Large intestine (tissue), 3 donors: ENCODE data around the gene HOXA4. TPM values are rescaled to one million over a fixed set of nuclear protein-coding genes. Genes with fewer than 3 reads are reported as not detected.

Source experiments
- DNase-seq, 2 donors: peaks; one replicate each; pipeline versions ENCODE4 v3.0.0 to v3.0.0-alpha.2; 2013
- H3K27ac ChIP-seq: one replicate; pipeline ENCODE4 v1.5.1; 2013; ENCODE audit warnings: low read length
- H3K27me3 ChIP-seq: 2 replicates; pipeline ENCODE4 v1.6.1; 2013; ENCODE audit warnings: low read length; ENCODE audit not compliant: control insufficient read depth, insufficient read depth
- H3K36me3 ChIP-seq: 2 replicates; pipeline ENCODE4 v1.6.1; 2013; ENCODE audit warnings: low read length; ENCODE audit not compliant: control insufficient read depth, insufficient read depth
- H3K4me1 ChIP-seq: one replicate; pipeline ENCODE4 v1.6.1; 2013; ENCODE audit warnings: low read length; ENCODE audit not compliant: control insufficient read depth, insufficient read depth
- H3K4me3 ChIP-seq: one replicate; pipeline ENCODE4 v1.5.1; 2013; ENCODE audit warnings: low read length
- H3K9me3 ChIP-seq: one replicate; pipeline ENCODE4 v1.6.1; 2013; ENCODE audit warnings: mild to moderate bottlenecking, low read depth, low read length, moderate library complexity; ENCODE audit not compliant: control insufficient read depth
- WGBS: methylation state at CpG from one replicate; pipeline ENCODE4 v1.1.5; 2013; ENCODE audit warnings: low lambda C conversion rate; ENCODE audit not compliant: insufficient coverage; 5-methylcytosine and 5-hydroxymethylcytosine counted together
- polyA plus RNA-seq: library from polyadenylated mRNA; unstranded; fragments of 120-200 nt; gene quantifications from one replicate; pipeline ENCODE4 v1.2.1, GENCODE V29; 2013

The HOXA4 gene
- polyA plus RNA-seq, 1 donor = 19.7 TPM

DNA sequence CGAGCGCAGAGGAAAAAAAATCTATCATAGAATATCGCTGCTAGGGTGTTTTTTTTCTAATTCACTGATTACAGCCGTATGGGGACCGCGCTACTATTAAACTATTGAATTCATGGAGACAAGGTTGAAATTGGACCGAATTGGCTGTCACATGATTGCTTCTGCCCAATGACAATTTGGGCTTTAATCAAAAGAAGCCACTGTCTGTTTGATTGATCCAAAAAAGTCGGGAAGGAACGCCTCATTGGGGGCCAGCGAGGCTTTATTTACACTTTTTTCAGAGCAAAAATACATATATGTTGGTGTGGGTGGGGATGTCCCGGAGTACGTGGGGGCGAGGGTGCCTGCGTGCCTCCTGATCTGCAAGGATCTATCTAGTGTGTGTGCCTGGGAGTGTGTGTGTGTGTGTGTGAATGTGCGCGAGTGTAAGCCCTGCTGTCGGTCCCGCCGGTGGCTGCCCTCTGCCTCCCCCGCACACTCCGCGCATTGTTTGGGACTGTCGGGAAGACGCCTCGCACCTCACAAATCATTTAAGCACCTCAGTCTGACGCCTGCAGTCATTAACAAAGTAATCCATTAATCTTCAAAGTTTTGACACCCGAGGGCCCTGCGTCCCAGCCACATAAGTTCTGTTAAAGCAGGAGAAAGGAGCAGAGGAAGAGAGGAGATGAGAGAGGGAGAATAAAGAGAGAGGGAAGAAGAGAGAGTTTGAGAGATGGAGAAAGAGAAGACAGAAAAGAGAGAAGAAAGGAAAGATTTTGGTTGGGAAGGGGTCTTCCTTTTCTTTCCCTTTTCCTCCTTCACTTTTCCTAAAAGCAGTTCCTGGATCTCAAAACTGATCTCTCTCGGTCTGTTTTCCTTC lies 27.7 kb downstream of the HOXA4 start, which contains the start of gene HOXA2:
Gene HOXA2, minus strand, starts transcription at position 103 of the 862 bp plus-strand sequence. CDS start 183 bp downstream, outside the sequence.
- Histone ChIP-seq H3K9me3 (peaks cover 5% of the 10 kb centered on the region), H3K27ac (peak within 1 kb of the TSS; percentile 80), H3K36me3 (peaks cover 16% of the 10 kb centered on the region), H3K4me1 (peaks cover 10% of the 10 kb centered on the region), H3K4me3 (peak within 1 kb of the TSS; percentile 45), H3K27me3 (peaks cover 41% of the 10 kb centered on the region)
- 34% methylated on average over 3 of the region's 29 CpGs for WGBS
- peak in 1 of 2 donors; percentile 59 for DNase-seq

GRCh38 chr7:27101957-27102580 lies 28.5 kb downstream of the HOXA4 start:
- peaks cover 48% of the 10 kb centered on the region for H3K27me3 ChIP-seq
- no CpG with 5 or more reads among the region's 39 CpGs for WGBS
- peaks cover 5% of the 10 kb centered on the region for H3K9me3 ChIP-seq
- peaks cover 16% of the 10 kb centered on the region for H3K4me1 ChIP-seq
- peak overlapping the region; percentile 45 for H3K4me3 ChIP-seq
- H3K36me3 ChIP-seq = peaks cover 12% of the 10 kb centered on the region
- H3K27ac ChIP-seq = peak overlapping the region; percentile 80
- peak in 1 of 2 donors; percentile 64 for DNase-seq

DNA sequence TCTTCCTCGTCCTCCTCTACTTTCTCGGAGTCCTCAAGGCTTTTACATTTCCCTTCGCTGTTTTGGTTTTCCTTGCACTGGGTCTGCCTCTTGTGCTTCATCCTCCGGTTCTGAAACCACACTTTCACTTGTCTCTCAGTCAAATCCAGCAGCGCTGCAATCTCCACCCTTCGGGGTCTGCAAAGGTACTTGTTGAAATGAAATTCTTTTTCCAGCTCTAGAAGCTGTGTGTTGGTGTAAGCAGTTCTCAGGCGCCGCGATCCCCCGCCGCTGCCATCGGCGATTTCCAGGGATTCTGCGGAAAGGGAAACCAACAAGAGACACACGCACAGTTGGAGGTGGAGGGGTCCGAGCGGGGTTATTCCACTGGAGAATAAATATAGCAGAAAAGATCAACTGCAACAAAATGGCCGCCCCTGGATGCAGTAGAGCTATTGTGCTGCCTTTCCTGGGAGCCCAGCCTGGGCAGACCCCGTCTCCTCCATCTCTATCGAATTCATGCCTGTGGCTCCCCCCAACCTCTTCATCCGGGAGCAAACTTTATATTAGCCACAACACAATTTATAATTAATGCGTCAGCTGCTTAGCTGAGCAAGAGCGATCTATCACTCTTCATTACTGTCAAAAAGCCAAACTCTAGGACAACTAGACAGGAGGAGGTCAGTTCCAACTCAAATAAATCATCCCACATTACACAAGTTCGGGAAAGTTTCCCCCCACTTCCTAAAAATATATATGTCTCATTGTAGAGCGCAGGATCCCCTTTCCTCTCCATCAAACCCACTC lies 29.2 kb downstream of the HOXA4 start:
- peaks cover 2% of the 10 kb centered on the region for H3K9me3 ChIP-seq
- H3K4me3 ChIP-seq = peak overlapping the region; percentile 45
- peak overlapping the region; percentile 80 for H3K27ac ChIP-seq
- 34% methylated on average over 3 of the region's 25 CpGs for WGBS
- peaks cover 17% of the 10 kb centered on the region for H3K4me1 ChIP-seq
- H3K27me3 ChIP-seq = peaks cover 49% of the 10 kb centered on the region
- peaks cover 12% of the 10 kb centered on the region for H3K36me3 ChIP-seq
- peak in 1 of 2 donors; percentile 62 for DNase-seq

- Histone ChIP-seq H3K36me3 (peaks cover 11% of the 10 kb centered on the region), H3K4me1 (peaks cover 17% of the 10 kb centered on the region), H3K4me3 (peak overlapping the region; percentile 45), H3K27ac (peak overlapping the region; percentile 80), H3K27me3 (peaks cover 49% of the 10 kb centered on the region), H3K9me3 (peaks cover 2% of the 10 kb centered on the region)
- 33% methylated on average over 1 of the region's 8 CpGs for WGBS
- DNase-seq = no peak
Observed at GRCh38 chr7:27100694-27101170, 29.8 kb downstream of the HOXA4 start.

GRCh38 chr7:27099453-27100370 lies 30.8 kb downstream of the HOXA4 start:
- Histone ChIP-seq H3K27ac (peak overlapping the region; percentile 80), H3K27me3 (peaks cover 59% of the 10 kb centered on the region), H3K4me3 (peak overlapping the region; percentile 88), H3K36me3 (peaks cover 7% of the 10 kb centered on the region), H3K9me3 (peaks cover 2% of the 10 kb centered on the region), H3K4me1 (peaks cover 17% of the 10 kb centered on the region)
- 65% methylated on average over 5 of the region's 8 CpGs for WGBS
- DNase-seq = peak in 1 of 2 donors; percentile 28

DNA sequence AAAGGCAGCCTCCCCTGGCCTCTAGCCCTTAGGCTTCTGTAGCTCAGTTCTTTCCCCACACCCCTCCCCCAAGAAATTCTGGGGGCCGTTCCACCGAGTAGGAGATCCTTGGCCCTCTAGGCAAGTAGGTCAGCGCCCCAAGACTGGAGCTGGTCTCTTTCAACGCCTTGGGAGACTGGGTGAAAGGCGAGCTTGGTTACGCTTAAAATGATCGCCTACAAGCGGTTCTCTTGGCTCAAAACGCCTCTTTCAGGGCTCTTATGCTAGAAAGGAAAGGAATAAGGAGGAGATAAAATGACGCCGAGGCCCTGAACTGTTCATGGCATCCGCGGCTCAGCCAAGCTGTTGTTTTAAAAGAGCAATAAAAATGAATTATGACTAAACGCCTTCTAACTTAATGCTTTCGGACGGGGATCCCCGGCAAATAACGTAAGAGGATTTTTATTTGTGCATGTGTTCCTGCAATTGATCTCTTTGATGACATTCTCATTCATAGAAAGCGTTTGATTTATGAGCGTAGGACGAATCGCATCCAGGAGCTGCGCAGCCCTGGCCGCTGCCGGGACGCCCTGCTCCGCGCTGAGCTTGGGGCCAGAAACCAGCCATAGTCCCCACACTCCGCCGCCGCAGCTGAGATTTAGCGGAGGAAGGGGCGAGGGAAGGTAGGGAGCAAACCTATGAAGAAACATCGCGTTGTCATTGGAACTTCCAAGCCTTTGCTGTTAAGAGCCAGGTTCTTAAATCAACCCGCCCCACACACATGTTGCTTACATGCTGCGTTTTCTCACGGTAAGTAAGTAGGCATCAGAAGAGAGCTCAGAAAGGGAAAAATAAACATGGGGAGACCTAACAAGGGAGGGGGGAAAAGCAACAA lies 31.7 kb downstream of the HOXA4 start:
- WGBS = no CpG with 5 or more reads among the region's 38 CpGs
- Histone ChIP-seq H3K4me3 (peak overlapping the region; percentile 88), H3K4me1 (peaks cover 17% of the 10 kb centered on the region), H3K27ac (peak overlapping the region; percentile 80), H3K36me3 (peaks cover 7% of the 10 kb centered on the region), H3K9me3 (peaks cover 2% of the 10 kb centered on the region), H3K27me3 (peaks cover 61% of the 10 kb centered on the region)
- peak in 1 of 2 donors; percentile 75 for DNase-seq

- WGBS = no CpG with 5 or more reads among the region's 35 CpGs
- DNase-seq = peak in 1 of 2 donors; percentile 36
- peak overlapping the region; percentile 88 for H3K4me3 ChIP-seq
- peaks cover 7% of the 10 kb centered on the region for H3K36me3 ChIP-seq
- peaks cover 2% of the 10 kb centered on the region for H3K9me3 ChIP-seq
- peaks cover 54% of the 10 kb centered on the region for H3K27me3 ChIP-seq
- H3K27ac ChIP-seq = peak overlapping the region; percentile 80
- H3K4me1 ChIP-seq = peaks cover 17% of the 10 kb centered on the region
Observed at GRCh38 chr7:27097686-27098577, 32.6 kb downstream of the HOXA4 start.

DNA sequence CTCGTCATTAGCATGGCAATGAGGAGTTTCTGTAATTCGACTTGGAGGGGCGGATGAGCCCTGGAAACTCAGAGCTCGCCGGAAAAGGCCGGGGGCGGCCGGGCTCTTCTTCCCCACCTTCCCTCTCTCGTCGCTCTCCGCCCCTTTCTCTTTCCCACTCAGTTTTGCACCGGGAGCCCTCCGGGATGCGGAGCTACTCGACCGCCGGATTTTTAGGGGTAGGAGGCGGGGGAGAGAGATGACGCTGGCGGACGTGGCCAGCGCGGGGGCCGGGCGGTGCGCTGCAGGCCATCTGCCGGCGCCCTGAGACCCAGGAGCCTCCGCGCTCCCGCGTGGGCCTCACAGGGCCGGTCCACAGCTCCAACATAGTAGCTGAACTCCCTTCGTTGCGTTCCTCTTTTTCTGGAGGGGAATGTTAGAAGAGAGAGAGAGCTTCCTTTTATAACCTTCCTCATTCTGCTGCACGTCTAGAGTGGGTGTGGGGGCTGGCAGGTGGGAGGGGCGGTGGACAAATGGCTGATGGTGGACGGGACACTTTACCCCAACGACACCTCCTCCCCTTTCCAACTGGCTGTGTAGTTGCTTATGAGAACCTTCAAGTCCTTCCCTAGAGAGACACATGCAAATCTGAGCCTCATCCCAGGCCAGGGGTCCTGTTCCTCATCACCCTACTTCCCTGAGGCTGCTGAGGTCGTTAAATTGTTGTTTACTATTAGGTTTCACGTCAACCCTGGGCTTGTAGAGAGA lies 33.6 kb downstream of the HOXA4 start:
- no CpG with 5 or more reads among the region's 41 CpGs for WGBS
- Histone ChIP-seq H3K4me3 (peak overlapping the region; percentile 88), H3K9me3 (peaks cover 2% of the 10 kb centered on the region), H3K27ac (peak overlapping the region; percentile 80), H3K36me3 (peaks cover 7% of the 10 kb centered on the region), H3K4me1 (peaks cover 14% of the 10 kb centered on the region), H3K27me3 (peaks cover 48% of the 10 kb centered on the region)
- DNase-seq = peak in 1 of 2 donors; percentile 55
